Measurements from ENCODE around the gene ACOT7. TPM values are rescaled to one million over a fixed set of nuclear protein-coding genes. Genes with fewer than 3 reads are reported as not detected.

ACOT7 gene
- total and polyA plus RNA-seq, 2 of the 13 experiments (the other 11 are each of a cell fraction or from before 2014, with no cell fraction given): 33.0 to 55.8 TPM

GRCh38 chr1:6426277-6426971, 32.9 kb upstream of the ACOT7 start:
- no peaks in the 10 kb centered on the region; the same call in 1 of the 2 replicates for H4K20me1 ChIP-seq (ENCODE audit: insufficient read depth, low read length)
- H2AFZ ChIP-seq (ENCODE audit: low read length): no peak overlapping the region
- intact Hi-C loops (cut with micrococcal nuclease; ENCODE audit: unreplicated experiment): no loop called here
- no peak for TF ChIP-seq E2F2 (CRISPR knock-in tag; IDR thresholded peaks at IDR 0.05; ENCODE audit: borderline replicate concordance)
- TF ChIP-seq MXD3 (CRISPR knock-in tag; IDR thresholded peaks at IDR 0.05): no peak
- TF ChIP-seq FOXP1 (IDR thresholded peaks at IDR 0.05): no peak
- no peak for TF ChIP-seq FOXP1 (CRISPR knock-in tag; IDR thresholded peaks at IDR 0.05)
- no peak for TF ChIP-seq NFATC3 (CRISPR knock-in tag; IDR thresholded peaks at IDR 0.05)
- TF ChIP-seq AKAP8 (CRISPR knock-in tag; IDR thresholded peaks at IDR 0.05): no peak
- TF ChIP-seq RXRB (CRISPR knock-in tag; IDR thresholded peaks at IDR 0.05; ENCODE audit: borderline replicate concordance): no peak
- TF ChIP-seq NR1H2 (CRISPR knock-in tag; IDR thresholded peaks at IDR 0.05; ENCODE audit: borderline replicate concordance, low read depth): no peak
- TF ChIP-seq SAFB2 (CRISPR knock-in tag; IDR thresholded peaks at IDR 0.05; ENCODE audit: borderline replicate concordance, low read depth): no peak
- TF ChIP-seq TOPORS (CRISPR knock-in tag; IDR thresholded peaks at IDR 0.05): no peak
- TF ChIP-seq GATA4 (IDR thresholded peaks at IDR 0.05; ENCODE audit: borderline replicate concordance, low read depth): no peak
- TF ChIP-seq ZBTB1 (CRISPR knock-in tag; IDR thresholded peaks at IDR 0.05; ENCODE audit: borderline replicate concordance): no peak
- TF ChIP-seq ATAD3A (CRISPR knock-in tag; IDR thresholded peaks at IDR 0.05): no peak
- no peak for TF ChIP-seq RBAK (CRISPR knock-in tag; IDR thresholded peaks at IDR 0.05)
- no peak for TF ChIP-seq EHMT2 (IDR thresholded peaks at IDR 0.05; ENCODE audit: borderline replicate concordance, low read depth, low read length)
- TF ChIP-seq ZFP36 (IDR thresholded peaks at IDR 0.05; ENCODE audit: borderline replicate concordance, low read depth, low read length, partially characterized antibody): no peak
- TF ChIP-seq MEIS1 (CRISPR knock-in tag; IDR thresholded peaks at IDR 0.05; ENCODE audit: borderline replicate concordance): no peak
- TF ChIP-seq, protein P1, sequence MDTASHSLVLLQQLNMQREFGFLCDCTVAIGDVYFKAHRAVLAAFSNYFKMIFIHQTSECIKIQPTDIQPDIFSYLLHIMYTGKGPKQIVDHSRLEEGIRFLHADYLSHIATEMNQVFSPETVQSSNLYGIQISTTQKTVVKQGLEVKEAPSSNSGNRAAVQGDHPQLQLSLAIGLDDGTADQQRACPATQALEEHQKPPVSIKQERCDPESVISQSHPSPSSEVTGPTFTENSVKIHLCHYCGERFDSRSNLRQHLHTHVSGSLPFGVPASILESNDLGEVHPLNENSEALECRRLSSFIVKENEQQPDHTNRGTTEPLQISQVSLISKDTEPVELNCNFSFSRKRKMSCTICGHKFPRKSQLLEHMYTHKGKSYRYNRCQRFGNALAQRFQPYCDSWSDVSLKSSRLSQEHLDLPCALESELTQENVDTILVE (CRISPR knock-in tag; IDR thresholded peaks at IDR 0.05): no peak
- TF ChIP-seq ZNF777 (CRISPR knock-in tag; IDR thresholded peaks at IDR 0.05): no peak
- no peak for TF ChIP-seq PRMT3 (CRISPR knock-in tag; IDR thresholded peaks at IDR 0.05; ENCODE audit: borderline replicate concordance, low read depth)
- ChIA-PET CTCF (ENCODE audit: low intra/inter-chr PET ratio, low total read pairs) (no interaction called here), POLR2A (no interaction called here)
- no peaks in the 10 kb centered on the region for H3K36me3 ChIP-seq (replicated peaks in 1 of 2; ENCODE audit: control insufficient read depth in 1 of 2, insufficient read depth in 2 of 2, low read length in 2 of 2)
- DNase-seq (ENCODE audit: low spot score): no peak
- H3K9ac ChIP-seq (ENCODE audit: insufficient read depth, low read depth, low read length): no peak overlapping the region
- no TSS peak for BruUV-seq (replicated peaks)
- H3K27ac ChIP-seq (ENCODE audit: extremely low read length, insufficient read depth, low read length): no peak overlapping the region
- H3K9me3 ChIP-seq (ENCODE audit: low read length): no peaks in the 10 kb centered on the region
- in situ Hi-C loops (cut with HindIII; ENCODE audit: extremely low pct_ligation_motif_present, low pct_unique_long_range_greater_than_20kb): no loop called here
- FAIRE-seq: no peak
- no peak overlapping the region for H3K4me3 ChIP-seq (replicated peaks in 1 of 3; ENCODE audit: insufficient read depth in 1 of 3, low read depth in 2 of 3, low read length in 3 of 3)
- WGBS (ENCODE audit: low lambda C conversion rate): 17% methylated on average over 7 of the region's 9 CpGs
- H3K27me3 ChIP-seq (ENCODE audit: control insufficient read depth in 1 of 2, insufficient read depth in 2 of 2, low read length in 2 of 2): peaks cover 37 to 77% of the 10 kb centered on the region in 2 experiments
- H3K4me2 ChIP-seq (ENCODE audit: low read depth, low read length): no peak overlapping the region
- H3K4me1 ChIP-seq (ENCODE audit: insufficient read depth, low read length): peaks cover 34% of the 10 kb centered on the region
- no peaks in the 10 kb centered on the region for H3K79me2 ChIP-seq (ENCODE audit: insufficient read depth, low read length)
- no peak for ATAC-seq

Measured in HepG2 (cell line).